SU-DHL-6 (cell line): Measurements from ENCODE around the gene CGB1.

ENCODE experiments used
- CTCF ChIP-seq: fragments of 200-600 bp; sonication (generic); IDR thresholded peaks from one replicate; pipeline ENCODE4 v1.5.1; 2017; ENCODE audit warnings: antibody characterized with exemption, mild to moderate bottlenecking, low read length, moderate library complexity; ENCODE audit not compliant: insufficient read depth, poor library complexity, severe bottlenecking
- EZH2phosphoT487 ChIP-seq: fragments of 200-600 bp; sonication (generic), shearing (Covaris generic); conservative IDR thresholded peaks from 2 replicates; pipeline ENCODE4 v1.6.1; 2018; ENCODE audit warnings: mild to moderate bottlenecking, antibody characterized with exemption, low read length, moderate library complexity, mixed read lengths

- no peak for TF ChIP-seq CTCF
- no peak for TF ChIP-seq EZH2phosphoT487
These were observed 47.7 kb upstream of the CGB1 start for GRCh38 chr19:49084206-49085019.
